ENCODE results near the gene GTPBP6. TPM values are rescaled to one million over a fixed set of nuclear protein-coding genes. Genes with fewer than 3 reads are reported as not detected.
A peak's percentile ranks its signal among the peaks of the same experiment; 100 is the strongest.
"Not testable (repeated sequence)": the region's sequence is repeated elsewhere in the genome, so short reads cannot be mapped to it uniquely, and the experiment has no call there.

Gene GTPBP6
- total RNA-seq, 1 experiment from 2014 or later: 41.6 TPM

DNA sequence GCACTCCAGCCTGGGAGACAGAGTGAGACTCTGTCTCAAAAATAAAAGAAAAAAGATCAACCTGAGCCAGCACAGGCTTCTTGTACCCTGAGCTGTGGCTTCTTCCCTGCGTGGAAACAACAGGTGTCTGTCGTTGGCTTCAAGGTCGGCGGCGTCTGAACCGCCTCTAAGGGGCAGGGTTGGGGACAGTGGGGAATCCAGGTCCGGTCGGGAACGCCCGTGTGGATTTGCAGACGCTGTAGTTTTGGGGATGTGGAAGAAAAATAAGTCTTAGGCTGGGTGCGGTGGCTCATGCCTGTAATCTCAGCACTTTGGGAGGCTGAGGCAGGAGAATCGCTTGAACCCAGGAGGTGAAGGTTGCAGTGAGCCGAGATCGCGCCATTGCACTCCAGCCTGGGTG lies 54.6 kb downstream of the GTPBP6 start:
- H3K4me2 ChIP-seq (ENCODE audit: low read length); H3K4me3 ChIP-seq (replicated peaks in 1 of 2; ENCODE audit: low read depth in 1 of 2, low read length in 2 of 2); RAD21 ChIA-PET (ENCODE audit: low non-redundant PET in 1 of 2, low total read pairs in 2 of 2, uncharacterized antibody in 2 of 2, unreplicated experiment in 2 of 2); intact Hi-C loops (cut with micrococcal nuclease); H4K20me1 ChIP-seq (ENCODE audit: insufficient read depth); BruUV-seq (replicated peaks); H3K9me2 ChIP-seq (ENCODE audit: insufficient read depth); H3K79me2 ChIP-seq (ENCODE audit: insufficient read depth, low read length); ATAC-seq; POLR2A ChIA-PET; H3K27me3 ChIP-seq (ENCODE audit: insufficient read depth, low read length); H3K9me3 ChIP-seq (ENCODE audit: control insufficient read depth in 1 of 2, insufficient read depth in 1 of 2, low read depth in 1 of 2, low read length in 2 of 2); H3K9ac ChIP-seq (ENCODE audit: low read length); H3K36me3 ChIP-seq (ENCODE audit: control insufficient read depth in 1 of 2, insufficient read depth in 2 of 2, low read length in 2 of 2); CTCF ChIA-PET; H2AFZ ChIP-seq (ENCODE audit: low read depth, low read length, poor library complexity, severe bottlenecking); DNase-seq (ENCODE audit: low read depth, low spot score); H3K27ac ChIP-seq (ENCODE audit: low read depth, low read length): not testable (repeated sequence)
- peaks cover 5 to 25% of the 10 kb centered on the region in 2 experiments; a peak in 3 of 4 replicates for H3K4me1 ChIP-seq (ENCODE audit: control insufficient read depth in 1 of 2, insufficient read depth in 2 of 2, low read length in 2 of 2)

DNA sequence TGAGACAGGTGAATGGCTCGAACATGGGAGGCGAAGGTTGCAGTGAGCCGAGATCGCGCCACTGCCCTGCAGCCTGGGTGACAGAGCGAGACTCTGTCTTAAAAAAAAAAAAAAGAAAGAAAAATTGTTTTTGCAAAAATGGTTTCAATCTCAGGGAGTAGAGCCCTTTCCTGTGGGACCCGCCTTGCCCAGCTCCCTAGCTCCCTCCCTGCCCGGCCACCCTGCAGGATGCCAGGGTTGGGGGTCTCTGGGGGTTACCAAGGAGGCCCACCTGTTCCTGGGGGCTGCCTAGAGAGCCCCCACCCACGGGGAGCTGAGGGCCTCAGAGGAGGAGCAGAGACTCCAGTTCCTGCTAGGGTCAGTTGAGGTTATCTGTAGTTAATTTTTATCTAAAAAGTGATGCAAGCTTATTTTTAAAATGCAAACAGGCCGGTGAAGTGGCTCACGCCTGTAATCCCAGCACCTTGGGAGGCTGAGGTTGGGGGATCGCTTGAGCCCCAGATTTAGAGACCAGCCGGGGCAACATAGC lies 56.2 kb downstream of the GTPBP6 start:
- no peaks in the 10 kb centered on the region for H3K27me3 ChIP-seq (ENCODE audit: insufficient read depth, low read length)
- RAD21 ChIA-PET (ENCODE audit: low non-redundant PET in 1 of 2, low total read pairs in 2 of 2, uncharacterized antibody in 2 of 2, unreplicated experiment in 2 of 2): no interaction called here
- ATAC-seq (no peak), DNase-seq (ENCODE audit: low read depth, low spot score) (no peak)
- H3K9me3 ChIP-seq (ENCODE audit: control insufficient read depth in 1 of 2, insufficient read depth in 1 of 2, low read depth in 1 of 2, low read length in 2 of 2): no peaks in the 10 kb centered on the region
- no peaks in the 10 kb centered on the region for H4K20me1 ChIP-seq (ENCODE audit: insufficient read depth)
- H3K4me3 ChIP-seq (replicated peaks in 1 of 2; ENCODE audit: low read depth in 1 of 2, low read length in 2 of 2): no peak overlapping the region
- CTCF ChIA-PET: no interaction called here
- H2AFZ ChIP-seq (ENCODE audit: low read depth, low read length, poor library complexity, severe bottlenecking): no peak overlapping the region
- intact Hi-C loops (cut with micrococcal nuclease): no loop called here
- no peaks in the 10 kb centered on the region for H3K36me3 ChIP-seq (ENCODE audit: control insufficient read depth in 1 of 2, insufficient read depth in 2 of 2, low read length in 2 of 2)
- POLR2A ChIA-PET: no interaction called here
- H3K4me2 ChIP-seq (ENCODE audit: low read length): peak overlapping the region; percentile 70; the same call in 1 of the 2 replicates
- no peaks in the 10 kb centered on the region for H3K79me2 ChIP-seq (ENCODE audit: insufficient read depth, low read length)
- no peak overlapping the region for H3K27ac ChIP-seq (ENCODE audit: low read depth, low read length)
- H3K9ac ChIP-seq (ENCODE audit: low read length): 0 out of 2 replicates have a peak overlapping the region, but pooled peaks have one; percentile 30
- peaks cover 5 to 25% of the 10 kb centered on the region in 2 experiments; a peak in 3 of 4 replicates for H3K4me1 ChIP-seq (ENCODE audit: control insufficient read depth in 1 of 2, insufficient read depth in 2 of 2, low read length in 2 of 2)
- no peaks in the 10 kb centered on the region for H3K9me2 ChIP-seq (ENCODE audit: insufficient read depth)
- BruUV-seq (replicated peaks): no TSS peak
- TF ChIP-seq, protein P1, sequence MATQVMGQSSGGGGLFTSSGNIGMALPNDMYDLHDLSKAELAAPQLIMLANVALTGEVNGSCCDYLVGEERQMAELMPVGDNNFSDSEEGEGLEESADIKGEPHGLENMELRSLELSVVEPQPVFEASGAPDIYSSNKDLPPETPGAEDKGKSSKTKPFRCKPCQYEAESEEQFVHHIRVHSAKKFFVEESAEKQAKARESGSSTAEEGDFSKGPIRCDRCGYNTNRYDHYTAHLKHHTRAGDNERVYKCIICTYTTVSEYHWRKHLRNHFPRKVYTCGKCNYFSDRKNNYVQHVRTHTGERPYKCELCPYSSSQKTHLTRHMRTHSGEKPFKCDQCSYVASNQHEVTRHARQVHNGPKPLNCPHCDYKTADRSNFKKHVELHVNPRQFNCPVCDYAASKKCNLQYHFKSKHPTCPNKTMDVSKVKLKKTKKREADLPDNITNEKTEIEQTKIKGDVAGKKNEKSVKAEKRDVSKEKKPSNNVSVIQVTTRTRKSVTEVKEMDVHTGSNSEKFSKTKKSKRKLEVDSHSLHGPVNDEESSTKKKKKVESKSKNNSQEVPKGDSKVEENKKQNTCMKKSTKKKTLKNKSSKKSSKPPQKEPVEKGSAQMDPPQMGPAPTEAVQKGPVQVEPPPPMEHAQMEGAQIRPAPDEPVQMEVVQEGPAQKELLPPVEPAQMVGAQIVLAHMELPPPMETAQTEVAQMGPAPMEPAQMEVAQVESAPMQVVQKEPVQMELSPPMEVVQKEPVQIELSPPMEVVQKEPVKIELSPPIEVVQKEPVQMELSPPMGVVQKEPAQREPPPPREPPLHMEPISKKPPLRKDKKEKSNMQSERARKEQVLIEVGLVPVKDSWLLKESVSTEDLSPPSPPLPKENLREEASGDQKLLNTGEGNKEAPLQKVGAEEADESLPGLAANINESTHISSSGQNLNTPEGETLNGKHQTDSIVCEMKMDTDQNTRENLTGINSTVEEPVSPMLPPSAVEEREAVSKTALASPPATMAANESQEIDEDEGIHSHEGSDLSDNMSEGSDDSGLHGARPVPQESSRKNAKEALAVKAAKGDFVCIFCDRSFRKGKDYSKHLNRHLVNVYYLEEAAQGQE (IDR thresholded peaks at IDR 0.05; ENCODE audit: low read depth): no peak
- no peak for TF ChIP-seq EZH2phosphoT487 (IDR thresholded peaks at IDR 0.05; ENCODE audit: borderline replicate concordance)
- no peak for TF ChIP-seq SP1 (IDR thresholded peaks at IDR 0.05; ENCODE audit: low read depth)
- TF ChIP-seq CEBPB (IDR thresholded peaks at IDR 0.05; ENCODE audit: low read depth): no peak
- TF ChIP-seq SIN3A (IDR thresholded peaks at IDR 0.05; ENCODE audit: low read depth): no peak
- TF ChIP-seq, protein P2, sequence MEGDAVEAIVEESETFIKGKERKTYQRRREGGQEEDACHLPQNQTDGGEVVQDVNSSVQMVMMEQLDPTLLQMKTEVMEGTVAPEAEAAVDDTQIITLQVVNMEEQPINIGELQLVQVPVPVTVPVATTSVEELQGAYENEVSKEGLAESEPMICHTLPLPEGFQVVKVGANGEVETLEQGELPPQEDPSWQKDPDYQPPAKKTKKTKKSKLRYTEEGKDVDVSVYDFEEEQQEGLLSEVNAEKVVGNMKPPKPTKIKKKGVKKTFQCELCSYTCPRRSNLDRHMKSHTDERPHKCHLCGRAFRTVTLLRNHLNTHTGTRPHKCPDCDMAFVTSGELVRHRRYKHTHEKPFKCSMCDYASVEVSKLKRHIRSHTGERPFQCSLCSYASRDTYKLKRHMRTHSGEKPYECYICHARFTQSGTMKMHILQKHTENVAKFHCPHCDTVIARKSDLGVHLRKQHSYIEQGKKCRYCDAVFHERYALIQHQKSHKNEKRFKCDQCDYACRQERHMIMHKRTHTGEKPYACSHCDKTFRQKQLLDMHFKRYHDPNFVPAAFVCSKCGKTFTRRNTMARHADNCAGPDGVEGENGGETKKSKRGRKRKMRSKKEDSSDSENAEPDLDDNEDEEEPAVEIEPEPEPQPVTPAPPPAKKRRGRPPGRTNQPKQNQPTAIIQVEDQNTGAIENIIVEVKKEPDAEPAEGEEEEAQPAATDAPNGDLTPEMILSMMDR (IDR thresholded peaks at IDR 0.05 in 2 of 3, conservative IDR thresholded peaks at IDR 0.05 in 1 of 3; ENCODE audit: borderline replicate concordance in 1 of 3, insufficient read depth in 1 of 3, low read depth in 2 of 3, low read length in 2 of 3): no peak
- TF ChIP-seq, protein P3, sequence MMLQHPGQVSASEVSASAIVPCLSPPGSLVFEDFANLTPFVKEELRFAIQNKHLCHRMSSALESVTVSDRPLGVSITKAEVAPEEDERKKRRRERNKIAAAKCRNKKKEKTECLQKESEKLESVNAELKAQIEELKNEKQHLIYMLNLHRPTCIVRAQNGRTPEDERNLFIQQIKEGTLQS (IDR thresholded peaks at IDR 0.05): no peak
- TF ChIP-seq ELF1 (IDR thresholded peaks at IDR 0.05; ENCODE audit: borderline replicate concordance, low read depth): no peak
- TF ChIP-seq, protein P4, sequence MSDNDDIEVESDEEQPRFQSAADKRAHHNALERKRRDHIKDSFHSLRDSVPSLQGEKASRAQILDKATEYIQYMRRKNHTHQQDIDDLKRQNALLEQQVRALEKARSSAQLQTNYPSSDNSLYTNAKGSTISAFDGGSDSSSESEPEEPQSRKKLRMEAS (IDR thresholded peaks at IDR 0.05): no peak
- TF ChIP-seq RAD21 (IDR thresholded peaks at IDR 0.05; ENCODE audit: low read depth): no peak
- TF ChIP-seq FOSL1 (IDR thresholded peaks at IDR 0.05; ENCODE audit: low read depth): no peak
- no peak for TF ChIP-seq ZNF274 (IDR thresholded peaks at IDR 0.05; ENCODE audit: low read depth, low read length)
- no peak for TF ChIP-seq POLR2A (IDR thresholded peaks at IDR 0.05; ENCODE audit: borderline replicate concordance, extremely low read depth, insufficient read depth, insufficient read length)
- TF ChIP-seq TCF7L2 (IDR thresholded peaks at IDR 0.05; ENCODE audit: borderline replicate concordance, extremely low read depth, insufficient read depth, insufficient read length): no peak
- no peak for TF ChIP-seq EZH2 (IDR thresholded peaks at IDR 0.05)
- TF ChIP-seq POLR2AphosphoS5 (IDR thresholded peaks at IDR 0.05; ENCODE audit: low read depth, low read length): no peak

Measured in HCT116 (cell line).